OCI-LY3 (cell line): ENCODE data around the gene PHETA2.

Source experiments
- H2AFZ ChIP-seq: fragments of 200-600, 300-600 bp; shearing (Covaris generic); 2 replicates; pipeline ENCODE4 v1.6.0; 2014; ENCODE audit warnings: antibody characterized with exemption, low read depth, low read length
- H3K27ac ChIP-seq: fragments of 200-600, 300-600 bp; sonication (generic); 2 replicates; pipeline ENCODE4 v1.5.1; 2014; ENCODE audit warnings: mild to moderate bottlenecking, low read length, moderate library complexity, mixed read lengths
- H3K27me3 ChIP-seq: fragments of 200-600, 300-600 bp; sonication (generic); 2 replicates; pipeline ENCODE4 v1.6.1; 2014; ENCODE audit warnings: low read depth, low read length, mixed read lengths
- H3K36me3 ChIP-seq: fragments of 200-600, 300-600 bp; sonication (generic); replicated peaks from 2 replicates; pipeline ENCODE3; 2014; ENCODE audit warnings: low read depth, low read length, mixed read lengths
- H3K4me1 ChIP-seq: fragments of 300-600, 200-600 bp; sonication (generic); 2 replicates; pipeline ENCODE4 v1.6.1; 2014; ENCODE audit warnings: low read length, mixed read lengths
- H3K4me2 ChIP-seq: fragments of 200-600, 300-600 bp; sonication (generic); 2 replicates; pipeline ENCODE4 v1.6.1; 2014; ENCODE audit warnings: low read length, mixed read lengths
- H3K4me3 ChIP-seq: fragments of 300-600, 200-600 bp; sonication (generic); 2 replicates; pipeline ENCODE4 v1.5.1; 2014; ENCODE audit warnings: antibody characterized with exemption, mild to moderate bottlenecking, low read length, moderate library complexity
- H3K79me2 ChIP-seq: fragments of 300-600, 200-600 bp; shearing (Covaris generic); 2 replicates; pipeline ENCODE4 v1.6.1; 2014; ENCODE audit warnings: mild to moderate bottlenecking, low read length, mixed read lengths
- H3K9ac ChIP-seq: fragments of 300-600, 200-600 bp; shearing (Covaris generic); 2 replicates; pipeline ENCODE4 v1.6.0; 2014; ENCODE audit warnings: mild to moderate bottlenecking, low read length, moderate library complexity
- H3K9me3 ChIP-seq: fragments of 200-600, 300-600 bp; shearing (Covaris generic); 2 replicates; pipeline ENCODE4 v1.6.1; 2014; ENCODE audit warnings: low read length, mixed read lengths; ENCODE audit not compliant: insufficient read depth
- H4K20me1 ChIP-seq: fragments of 200-600, 300-600 bp; sonication (generic); 2 replicates; pipeline ENCODE4 v1.6.1; 2016; ENCODE audit warnings: low read length, mixed read lengths; ENCODE audit not compliant: insufficient read depth
- CTCF ChIP-seq: fragments of 200-600, 300-600 bp; sonication (generic); IDR thresholded peaks from 2 replicates; pipeline ENCODE4 v1.5.1; 2014; ENCODE audit warnings: antibody characterized with exemption, low read length, low read depth
- EZH2phosphoT487 ChIP-seq: fragments of 200-600 bp; shearing (Covaris generic); IDR thresholded peaks from 2 replicates; pipeline ENCODE4 v1.6.1; 2018; ENCODE audit warnings: antibody characterized with exemption, mixed run types, low read depth

PHETA2 gene

DNA sequence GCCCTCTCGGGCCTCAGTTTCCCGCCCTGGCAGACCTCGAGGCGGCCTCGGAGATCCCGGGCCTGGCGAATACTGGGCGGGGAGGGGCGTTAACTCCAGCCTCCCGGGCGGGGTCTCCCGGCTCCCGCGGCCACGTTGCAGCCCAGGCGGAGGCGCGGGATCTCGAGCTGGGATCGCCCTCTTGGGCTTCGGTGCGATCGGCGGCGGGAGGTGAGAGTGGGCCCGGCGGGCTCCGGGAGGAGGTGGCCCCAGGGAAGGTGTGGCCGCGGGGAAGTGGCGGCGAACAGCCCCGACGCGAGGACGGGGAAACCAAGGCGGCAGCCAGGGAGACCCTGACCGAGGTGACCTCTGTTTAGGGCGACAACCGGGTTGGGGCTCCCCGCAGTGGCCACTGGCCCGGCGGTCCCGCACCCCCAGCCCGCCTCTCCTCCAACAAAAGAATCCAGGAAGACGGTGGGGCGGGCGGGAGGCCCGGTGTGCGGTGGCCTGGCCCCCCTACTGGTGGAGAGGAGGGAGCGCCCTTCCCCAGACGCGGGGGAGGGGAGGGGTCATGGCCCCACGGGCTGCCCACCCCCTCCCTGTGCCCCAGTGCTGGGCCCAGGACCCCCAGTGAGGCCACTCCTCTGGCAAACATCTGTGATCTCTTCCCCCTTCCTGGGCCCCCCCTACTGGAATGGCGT lies at the start of gene PHETA2:
Gene PHETA2 (plus strand): TSS at position 117 of the 680 bp plus-strand sequence. CDS start 3,046 bp downstream, outside the sequence.
- no peaks in the 10 kb centered on the region for H3K36me3 ChIP-seq
- H3K4me2 ChIP-seq, result no peak within 1 kb of the TSS
- H3K79me2 ChIP-seq, result peaks cover 12% of the 10 kb centered on the region
- H3K9me3 ChIP-seq, result no peaks in the 10 kb centered on the region
- H3K27me3 ChIP-seq, result no peaks in the 10 kb centered on the region
- H4K20me1 ChIP-seq, result no peaks in the 10 kb centered on the region
- H3K4me1 ChIP-seq, result peaks cover 23% of the 10 kb centered on the region
- no peak within 1 kb of the TSS for H3K27ac ChIP-seq
- no peak within 1 kb of the TSS for H2AFZ ChIP-seq
- H3K4me3 ChIP-seq, result no peak within 1 kb of the TSS
- no peak within 1 kb of the TSS for H3K9ac ChIP-seq
- no peak for TF ChIP-seq EZH2phosphoT487
- no peak for TF ChIP-seq CTCF

GRCh38 chr22:42025421-42025820 lies 48.6 kb upstream of the PHETA2 start:
- H3K9me3 ChIP-seq, result no peaks in the 10 kb centered on the region
- no peaks in the 10 kb centered on the region for H4K20me1 ChIP-seq
- no peaks in the 10 kb centered on the region for H3K36me3 ChIP-seq
- no peak overlapping the region for H3K27ac ChIP-seq
- no peak overlapping the region for H3K4me3 ChIP-seq
- H3K4me2 ChIP-seq, result no peak overlapping the region
- H3K79me2 ChIP-seq, result no peaks in the 10 kb centered on the region
- no peak for TF ChIP-seq CTCF
- TF ChIP-seq EZH2phosphoT487, result no peak
- peaks cover 24% of the 10 kb centered on the region for H3K4me1 ChIP-seq
- H3K9ac ChIP-seq, result no peak overlapping the region
- H2AFZ ChIP-seq, result no peak overlapping the region
- no peaks in the 10 kb centered on the region for H3K27me3 ChIP-seq

DNA sequence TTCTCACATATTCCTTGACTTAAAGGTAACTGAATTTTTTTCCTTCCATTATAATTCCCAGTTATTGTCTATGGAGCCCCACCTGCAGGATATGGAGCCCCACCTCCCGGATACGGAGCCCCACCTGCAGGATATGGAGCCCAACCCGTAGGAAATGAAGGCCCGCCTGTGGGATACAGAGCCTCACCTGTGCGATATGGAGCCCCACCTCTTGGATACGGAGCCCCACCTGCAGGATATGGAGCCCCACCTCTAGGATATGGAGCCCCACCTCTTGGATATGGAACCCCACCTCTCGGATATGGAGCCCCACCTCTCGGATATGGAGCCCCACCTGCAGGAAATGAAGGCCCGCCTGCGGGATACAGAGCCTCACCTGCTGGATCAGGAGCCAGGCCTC lies 47.3 kb upstream of the PHETA2 start:
- Histone ChIP-seq H4K20me1 (no peaks in the 10 kb centered on the region), H3K36me3 (no peaks in the 10 kb centered on the region), H3K4me1 (peaks cover 37% of the 10 kb centered on the region), H3K27me3 (no peaks in the 10 kb centered on the region), H3K27ac (no peak overlapping the region), H3K79me2 (no peaks in the 10 kb centered on the region), H3K9me3 (no peaks in the 10 kb centered on the region), H3K4me3 (no peak overlapping the region), H2AFZ (no peak overlapping the region), H3K9ac (no peak overlapping the region), H3K4me2 (no peak overlapping the region)
- TF ChIP-seq EZH2phosphoT487, result no peak
- no peak for TF ChIP-seq CTCF

- Histone ChIP-seq H2AFZ (no peak overlapping the region), H3K27me3 (no peaks in the 10 kb centered on the region), H3K4me1 (peaks cover 30% of the 10 kb centered on the region), H3K9me3 (peaks cover 23% of the 10 kb centered on the region), H3K9ac (no peak overlapping the region), H3K4me2 (no peak overlapping the region), H4K20me1 (no peaks in the 10 kb centered on the region), H3K27ac (no peak overlapping the region), H3K79me2 (no peaks in the 10 kb centered on the region), H3K36me3 (peaks cover 20% of the 10 kb centered on the region), H3K4me3 (no peak overlapping the region)
- TF ChIP-seq EZH2phosphoT487 (no peak), CTCF (no peak)
Measured at GRCh38 chr22:42033263-42034181, 40.5 kb upstream of the PHETA2 start.
